DND-41 (cell line): Measurements from ENCODE around the gene CAPRIN1.

Experiments
- ATAC-seq: fragments of 200-7000 bp; cut with Tn5 transposase; 3 replicates; pipeline ENCODE4 v1.9.1; 2021; ENCODE audit warnings: low read depth; ENCODE audit not compliant: insufficient read depth
- DNase-seq: peaks from one replicate; pipeline ENCODE4 v3.0.0-alpha.2; 2020
- H2AFZ ChIP-seq: 2 replicates; pipeline ENCODE4 v1.6.0; 2012; ENCODE audit warnings: low read depth, low read length
- H3K27ac ChIP-seq: 2 replicates; pipeline ENCODE4 v1.5.1; 2012; ENCODE audit warnings: low read length, inconsistent platforms
- H3K27me3 ChIP-seq: fragments of 200-600 bp; sonication (generic); 2 replicates; pipeline ENCODE4 v1.6.0; 2012; ENCODE audit warnings: low read length, mild to moderate bottlenecking, inconsistent platforms; ENCODE audit not compliant: insufficient read depth, poor library complexity
- H3K36me3 ChIP-seq: 2 replicates; pipeline ENCODE4 v1.5.1; 2012; ENCODE audit warnings: low read length, inconsistent platforms; ENCODE audit not compliant: insufficient read depth
- H3K4me1 ChIP-seq: 2 replicates; pipeline ENCODE4 v1.5.1; 2012; ENCODE audit warnings: mild to moderate bottlenecking, low read length; ENCODE audit not compliant: insufficient read depth
- H3K4me2 ChIP-seq: 2 replicates; pipeline ENCODE4 v1.6.0; 2012; ENCODE audit warnings: mild to moderate bottlenecking, moderate library complexity, low read length, inconsistent platforms; ENCODE audit not compliant: insufficient read depth
- H3K4me3 ChIP-seq, 2 experiments: fragments of 200-600 bp in 1 of 2; shearing (Covaris generic) in 1 of 2; 2 replicates each; pipeline ENCODE4 v1.5.1; 2012 to 2016; ENCODE audit warnings: inconsistent platforms in 2 of 2, low read length in 2 of 2, mild to moderate bottlenecking in 2 of 2, low read depth in 1 of 2, moderate library complexity in 1 of 2
- H3K79me2 ChIP-seq: 2 replicates; pipeline ENCODE4 v1.6.0; 2012; ENCODE audit warnings: low read length, inconsistent platforms; ENCODE audit not compliant: insufficient read depth
- H3K9ac ChIP-seq: 2 replicates; pipeline ENCODE4 v1.6.0; 2012; ENCODE audit warnings: low read depth, mild to moderate bottlenecking, inconsistent platforms, low read length, moderate library complexity
- H3K9me3 ChIP-seq: 2 replicates; pipeline ENCODE4 v1.5.1; 2012; ENCODE audit warnings: low read length, moderate library complexity, mild to moderate bottlenecking, inconsistent platforms; ENCODE audit not compliant: insufficient read depth, severe bottlenecking
- H4K20me1 ChIP-seq: 2 replicates; pipeline ENCODE4 v1.6.0; 2012; ENCODE audit warnings: low read length; ENCODE audit not compliant: insufficient read depth
- CTCF ChIP-seq: IDR thresholded peaks from 2 replicates; pipeline ENCODE4 v1.5.1; 2012; ENCODE audit warnings: borderline replicate concordance, low read length, moderate library complexity, mild to moderate bottlenecking; ENCODE audit not compliant: poor library complexity, severe bottlenecking; ENCODE audit errors: extremely low read depth
- EZH2 ChIP-seq: IDR thresholded peaks from 3 replicates; pipeline ENCODE4 v1.6.1; 2012; ENCODE audit warnings: borderline replicate concordance, low read depth, mild to moderate bottlenecking, moderate library complexity, low read length, inconsistent platforms; ENCODE audit not compliant: severe bottlenecking

The CAPRIN1 gene

GRCh38 chr11:34034053-34034452 is 17.5 kb upstream of the CAPRIN1 start:
- Histone ChIP-seq H3K27ac (no peak overlapping the region), H3K4me3 (no peak overlapping the region), H3K9me3 (no peaks in the 10 kb centered on the region), H3K79me2 (no peaks in the 10 kb centered on the region), H3K4me1 (no peaks in the 10 kb centered on the region), H3K9ac (no peak overlapping the region), H2AFZ (no peak overlapping the region), H4K20me1 (no peaks in the 10 kb centered on the region), H3K4me2 (no peak overlapping the region), H3K36me3 (no peaks in the 10 kb centered on the region), H3K27me3 (no peaks in the 10 kb centered on the region)
- ATAC-seq = no peak
- no peak for DNase-seq
- TF ChIP-seq EZH2 (no peak), CTCF (no peak)

GRCh38 chr11:34036456-34036855 is 15.1 kb upstream of the CAPRIN1 start:
- H3K27ac ChIP-seq = no peak overlapping the region
- no peak overlapping the region for H3K9ac ChIP-seq
- H3K4me3 ChIP-seq = no peak overlapping the region
- no peaks in the 10 kb centered on the region for H3K27me3 ChIP-seq
- no peak overlapping the region for H2AFZ ChIP-seq
- H3K79me2 ChIP-seq = no peaks in the 10 kb centered on the region
- TF ChIP-seq EZH2 (no peak), CTCF (no peak)
- no peaks in the 10 kb centered on the region for H4K20me1 ChIP-seq
- ATAC-seq = no peak
- no peak overlapping the region for H3K4me2 ChIP-seq
- H3K4me1 ChIP-seq = no peaks in the 10 kb centered on the region
- no peaks in the 10 kb centered on the region for H3K9me3 ChIP-seq
- no peaks in the 10 kb centered on the region for H3K36me3 ChIP-seq
- DNase-seq = no peak

- no peak overlapping the region for H3K4me3 ChIP-seq
- no peak for TF ChIP-seq CTCF
- TF ChIP-seq EZH2 = no peak
- no peak overlapping the region for H3K27ac ChIP-seq
These were observed 14.5 kb upstream of the CAPRIN1 start for GRCh38 chr11:34037016-34037415.

GRCh38 chr11:34040571-34040970 is 11.0 kb upstream of the CAPRIN1 start:
- no peak for DNase-seq
- Histone ChIP-seq H3K4me1 (no peaks in the 10 kb centered on the region), H3K36me3 (no peaks in the 10 kb centered on the region), H3K79me2 (no peaks in the 10 kb centered on the region), H2AFZ (no peak overlapping the region), H3K4me2 (no peak overlapping the region), H3K27ac (no peak overlapping the region), H3K27me3 (no peaks in the 10 kb centered on the region), H3K9me3 (no peaks in the 10 kb centered on the region), H3K9ac (no peak overlapping the region), H3K4me3 (no peak overlapping the region), H4K20me1 (no peaks in the 10 kb centered on the region)
- TF ChIP-seq CTCF (no peak), EZH2 (no peak)
- ATAC-seq = no peak

More at GRCh38 chr11:34037016-34037415, 14.5 kb upstream of the CAPRIN1 start:
- no peaks in the 10 kb centered on the region for H3K36me3 ChIP-seq
- no peak overlapping the region for H2AFZ ChIP-seq
- H4K20me1 ChIP-seq = no peaks in the 10 kb centered on the region
- H3K79me2 ChIP-seq = no peaks in the 10 kb centered on the region
- no peak overlapping the region for H3K4me2 ChIP-seq
- no peaks in the 10 kb centered on the region for H3K27me3 ChIP-seq
- no peaks in the 10 kb centered on the region for H3K4me1 ChIP-seq
- DNase-seq = no peak
- H3K9ac ChIP-seq = no peak overlapping the region
- ATAC-seq = no peak
- no peaks in the 10 kb centered on the region for H3K9me3 ChIP-seq
